GM21447 (cell line): ENCODE data around the gene RASGRF2.

Source experiments
- ATAC-seq: cut with Tn5 transposase; IDR thresholded peaks from one replicate; pipeline ENCODE4 v1.9.1; 2021; ENCODE audit not compliant: unreplicated experiment

RASGRF2 gene

DNA sequence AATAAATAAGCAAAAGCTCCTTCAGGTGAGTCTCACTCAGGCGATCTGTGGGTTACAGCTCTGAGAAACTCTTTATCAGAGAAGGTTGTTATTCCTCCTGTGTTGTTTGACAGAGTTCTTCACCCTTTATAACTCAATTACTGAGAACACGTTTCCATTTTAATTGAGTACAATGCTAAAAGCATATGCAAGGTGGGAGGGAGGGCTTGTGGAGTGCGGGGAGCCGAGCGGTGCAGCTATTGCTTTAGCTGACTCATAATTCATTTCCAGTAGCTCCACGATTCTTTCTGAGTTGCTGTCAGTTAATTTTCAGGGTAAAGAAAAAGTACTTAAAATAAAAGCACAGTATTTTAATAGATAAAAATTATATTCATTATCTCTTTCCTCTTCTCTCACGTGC lies 168.3 kb downstream of the RASGRF2 start:
- ATAC-seq: no peak

DNA sequence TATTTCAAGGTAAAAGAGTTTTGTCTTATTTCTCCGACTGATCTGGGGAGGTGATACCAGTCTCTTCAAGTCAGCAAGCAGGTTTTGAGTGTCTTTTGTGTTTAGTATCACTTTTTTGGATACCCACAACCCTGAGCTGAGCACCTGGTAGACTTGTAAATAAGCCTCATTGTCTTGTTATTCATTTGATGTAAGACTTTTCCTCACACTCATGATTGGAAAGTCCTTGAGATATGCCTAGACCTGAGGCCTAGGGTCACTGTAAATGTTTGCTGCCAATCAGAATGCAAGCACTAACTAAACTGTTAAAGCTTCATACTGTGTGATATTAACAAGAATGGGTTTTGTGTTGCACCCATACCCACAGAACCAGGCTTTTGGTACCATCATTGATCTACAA lies 172.2 kb downstream of the RASGRF2 start:
- no peak for ATAC-seq

DNA sequence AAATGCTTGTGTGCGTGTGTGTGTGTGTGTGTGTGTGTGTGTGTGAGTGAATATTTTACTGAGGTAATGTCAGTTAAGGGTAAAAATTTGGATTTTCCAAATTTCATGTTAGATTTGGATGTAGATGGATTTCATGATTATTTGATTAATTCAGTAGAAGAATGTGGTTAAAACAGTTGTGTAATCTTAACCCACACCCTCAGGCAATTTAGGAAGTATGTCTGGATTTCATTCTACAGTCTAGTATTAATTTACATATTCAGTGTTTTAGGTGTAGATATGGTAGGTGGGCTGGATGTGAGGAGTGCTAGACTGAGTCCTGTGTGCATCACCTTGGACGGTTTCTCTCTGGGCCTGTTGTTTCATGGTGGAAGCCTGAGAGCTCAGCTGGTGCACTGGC lies 173.9 kb downstream of the RASGRF2 start:
- ATAC-seq: no peak

DNA sequence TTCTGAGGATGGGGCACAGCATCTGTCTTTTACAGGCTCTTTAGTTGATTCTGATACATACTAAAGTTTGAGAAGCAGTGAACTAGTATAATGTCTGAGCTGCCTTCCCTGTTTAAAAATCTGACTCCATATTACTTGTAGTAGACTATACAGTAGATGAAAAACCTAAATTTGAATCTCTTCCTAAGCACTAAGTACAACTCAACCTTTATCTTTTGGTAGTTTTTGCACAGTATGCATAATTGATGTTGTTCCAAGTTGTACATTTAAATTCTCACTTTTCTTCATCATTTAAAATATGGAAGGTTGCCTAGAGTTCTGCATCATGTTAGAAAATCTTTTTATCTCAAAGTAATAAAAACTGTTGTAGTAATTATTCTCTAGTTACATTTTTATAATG lies 174.4 kb downstream of the RASGRF2 start:
- ATAC-seq: no peak

DNA sequence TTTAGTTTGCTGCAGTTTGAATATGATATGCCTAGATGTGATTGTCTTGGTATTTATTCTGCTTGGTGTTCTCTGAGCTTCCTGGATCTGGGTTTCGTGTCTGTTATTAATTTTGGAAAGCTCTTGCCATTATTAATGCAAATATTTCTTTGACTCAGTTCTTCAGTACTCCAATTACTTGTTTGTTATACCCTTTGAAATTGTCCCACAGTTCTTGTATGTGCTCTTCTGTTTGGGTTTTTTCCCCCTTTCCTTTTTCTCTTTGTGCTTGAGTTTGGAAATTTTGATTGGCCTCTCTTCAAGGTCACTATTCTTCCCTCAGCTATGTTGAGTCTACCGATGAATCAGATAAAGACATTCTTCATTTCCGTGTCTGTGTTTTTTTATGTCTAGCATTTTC lies 176.4 kb downstream of the RASGRF2 start:
- ATAC-seq: no peak

DNA sequence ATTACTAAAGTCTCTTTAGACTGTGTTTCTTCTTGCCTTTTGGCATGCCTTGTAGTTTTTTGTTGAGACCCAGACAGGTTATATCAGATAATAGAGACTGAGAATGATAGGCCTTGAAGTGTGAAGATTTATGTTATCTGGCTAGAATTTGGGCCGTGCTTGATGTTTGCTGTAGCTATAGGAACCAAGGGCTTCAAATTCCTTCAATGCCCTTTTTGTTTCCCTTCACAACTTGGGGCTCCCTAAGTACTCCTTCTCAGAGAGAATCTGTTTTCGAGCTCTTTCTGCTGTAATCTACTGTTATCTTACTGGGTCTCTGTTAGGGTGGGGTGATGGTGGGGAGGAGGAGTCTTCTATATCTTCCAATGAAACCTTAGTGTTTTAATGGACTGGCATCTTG lies 177.7 kb downstream of the RASGRF2 start:
- ATAC-seq: no peak

DNA sequence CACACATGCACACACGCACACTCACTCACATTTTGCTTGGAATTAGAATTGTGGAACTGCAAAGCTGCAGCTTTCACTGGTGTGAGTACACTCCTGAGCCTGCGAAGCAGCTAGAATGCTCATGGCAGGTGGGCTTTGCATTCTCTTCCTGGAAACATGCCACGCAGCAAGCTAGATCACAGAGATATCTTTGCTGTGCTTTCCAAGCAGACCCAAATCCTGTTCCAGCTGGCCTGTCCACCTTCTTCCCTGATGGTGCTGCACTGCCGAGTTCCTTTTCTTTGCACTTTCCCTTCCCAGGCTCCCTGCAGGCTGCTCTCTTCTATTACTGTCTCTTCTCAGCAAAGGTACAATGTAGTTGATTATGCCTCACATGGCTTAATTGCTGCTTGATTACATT lies 180.3 kb downstream of the RASGRF2 start:
- ATAC-seq: no peak

DNA sequence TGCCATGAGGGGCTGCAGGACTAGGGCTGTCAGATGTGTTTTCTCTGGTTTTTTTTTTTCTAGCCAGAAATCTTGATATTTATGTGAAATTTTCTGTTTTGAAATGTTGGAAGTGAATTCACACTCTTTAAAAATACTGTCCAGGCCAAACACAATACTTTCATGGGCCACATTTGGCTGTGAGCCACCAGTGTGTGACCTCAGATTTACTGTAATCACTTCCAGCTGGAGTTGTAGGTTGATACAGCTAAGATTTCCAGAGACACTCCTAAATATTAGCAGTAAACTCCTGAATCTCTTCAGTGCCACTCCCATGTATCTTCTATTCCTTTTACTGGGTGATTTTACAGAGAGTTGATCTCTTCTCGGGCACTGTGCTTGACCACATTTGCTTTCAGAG lies 180.8 kb downstream of the RASGRF2 start:
- no peak for ATAC-seq

DNA sequence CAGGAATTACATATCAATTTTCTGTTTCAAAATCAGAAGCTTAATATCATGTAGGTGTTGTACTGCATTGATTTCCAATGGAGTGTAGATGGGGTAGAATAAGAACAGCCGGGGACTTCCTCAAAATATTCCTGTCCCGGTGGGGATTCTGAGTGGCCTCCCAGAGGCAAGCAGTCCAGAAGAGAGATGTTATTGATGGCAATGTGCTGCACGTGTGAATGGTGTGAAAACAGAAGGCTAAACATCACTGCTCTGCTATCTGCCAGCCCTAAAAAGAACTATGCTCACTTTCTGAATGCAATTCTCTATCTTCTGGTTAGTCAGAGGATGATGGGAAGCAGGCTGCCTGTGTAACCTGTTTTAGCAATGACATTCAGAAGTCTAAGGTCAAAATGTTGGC lies 181.9 kb downstream of the RASGRF2 start:
- no peak for ATAC-seq

DNA sequence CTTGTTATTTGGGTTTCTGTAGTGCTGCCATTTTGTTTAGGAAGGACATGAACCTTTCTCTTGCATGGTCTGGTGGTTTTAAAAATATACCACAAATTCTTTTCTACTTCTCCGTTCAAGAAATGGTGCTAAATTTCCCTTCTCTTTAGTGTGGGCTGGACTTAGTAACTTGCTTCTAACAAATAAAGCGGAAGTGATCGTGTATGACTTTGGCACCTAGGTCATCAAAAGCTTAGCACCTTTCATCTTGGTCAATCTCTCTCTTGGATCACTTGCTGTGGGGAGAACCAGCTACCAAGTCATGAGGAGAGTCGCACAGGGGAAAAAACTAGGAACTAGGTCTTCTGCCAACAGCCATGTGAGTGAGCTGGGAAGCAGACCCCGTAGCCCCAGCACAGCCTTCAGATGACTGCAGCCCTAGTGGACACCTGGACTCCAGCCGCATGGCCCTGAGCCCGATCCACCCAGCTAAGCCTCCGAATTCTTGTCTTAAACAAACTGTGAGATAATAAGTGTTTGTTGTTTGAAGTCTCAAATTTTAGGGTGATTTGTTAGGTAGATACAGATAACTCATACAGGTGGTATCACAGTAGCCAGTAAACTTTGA lies 185.3 kb downstream of the RASGRF2 start:
- no peak for ATAC-seq

DNA sequence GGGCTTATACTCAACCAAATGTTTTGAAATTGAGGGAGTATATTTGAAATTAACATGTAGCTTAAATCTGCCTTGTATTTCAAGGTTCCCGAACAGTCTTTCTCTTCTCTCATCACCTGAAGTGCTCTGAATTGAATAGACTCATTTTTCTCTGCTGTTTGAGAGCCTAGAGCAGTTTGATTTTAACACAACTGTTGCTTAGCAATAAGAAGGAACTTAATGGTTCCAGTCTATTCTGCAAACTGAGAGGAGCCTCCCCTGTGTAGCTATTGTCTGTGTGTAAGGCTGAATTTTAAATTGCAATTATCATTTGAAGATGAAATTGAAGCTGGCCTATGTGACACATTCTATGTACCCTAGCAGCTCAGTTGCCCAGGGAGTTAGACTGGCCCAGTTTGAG lies 185.9 kb downstream of the RASGRF2 start:
- no peak for ATAC-seq

DNA sequence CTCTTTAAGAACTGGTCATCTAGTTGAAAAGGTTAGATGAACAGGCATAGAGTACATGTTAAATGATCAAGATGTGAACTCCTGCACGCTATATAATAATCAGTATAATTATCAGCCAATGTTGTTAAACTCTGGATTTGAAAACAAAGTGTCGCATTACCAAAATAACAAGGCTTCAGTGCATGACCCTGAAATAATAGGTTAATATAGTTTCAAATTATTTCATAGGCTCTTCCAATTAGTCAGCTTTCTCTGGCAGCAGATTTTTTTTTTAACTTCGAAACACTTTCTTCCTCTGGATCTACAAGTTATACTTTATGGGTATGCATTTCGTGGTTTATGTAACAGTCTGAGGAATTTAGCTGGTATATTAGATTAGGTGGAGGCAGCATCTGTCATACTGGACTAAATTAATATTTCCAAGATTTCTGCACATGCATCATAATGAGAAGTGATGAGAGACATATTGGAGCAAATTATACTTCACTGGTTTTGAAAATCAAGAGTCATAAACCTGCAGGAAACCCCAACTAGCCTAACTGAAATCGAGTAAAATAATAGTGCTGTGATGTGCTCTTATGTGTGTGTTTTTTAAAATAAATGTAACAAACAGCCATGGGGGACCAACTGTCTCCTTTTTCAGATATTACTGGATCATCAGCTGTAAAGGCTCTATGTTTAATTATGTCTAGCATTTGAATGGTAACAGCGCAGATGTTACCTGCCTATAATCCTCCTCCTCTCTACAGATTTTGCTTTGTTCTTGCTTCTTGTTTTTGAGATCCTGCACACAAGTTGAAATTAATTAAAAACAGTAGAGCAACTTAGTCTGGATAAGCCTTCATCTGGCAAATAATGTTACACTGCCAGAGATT lies 187.1 kb downstream of the RASGRF2 start:
- ATAC-seq: no peak

DNA sequence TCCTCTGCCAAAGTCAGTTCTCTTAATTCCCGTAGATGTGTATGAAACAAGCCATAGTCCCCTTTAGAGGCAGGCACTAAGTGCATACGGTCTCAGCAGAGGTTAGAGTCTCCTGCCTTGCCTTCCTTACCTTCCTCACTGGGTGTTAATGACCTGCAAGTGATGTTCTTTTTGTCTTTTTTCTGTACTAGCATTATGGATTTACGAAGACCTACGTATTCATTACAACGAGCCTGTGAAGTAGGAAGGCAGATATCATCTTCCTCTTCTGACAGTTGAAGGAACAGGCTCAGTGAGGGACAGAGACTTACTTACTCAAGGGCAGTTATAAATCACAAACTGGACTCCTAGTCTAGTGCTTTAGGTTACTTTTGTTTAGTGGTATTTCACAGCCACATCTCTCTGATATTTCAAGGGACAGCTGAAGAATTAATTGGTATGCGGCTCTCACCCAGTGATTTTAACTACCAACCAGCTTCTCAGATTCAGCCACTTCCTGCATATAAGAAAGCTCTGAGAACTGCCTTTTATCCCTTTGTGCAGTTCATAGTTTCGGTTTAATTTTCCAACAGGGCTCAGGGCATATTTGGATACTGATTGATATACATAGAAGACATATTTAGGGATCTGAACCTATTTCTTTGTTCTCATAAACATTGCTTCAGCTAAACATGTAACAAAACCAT lies 187.9 kb downstream of the RASGRF2 start:
- ATAC-seq: no peak

DNA sequence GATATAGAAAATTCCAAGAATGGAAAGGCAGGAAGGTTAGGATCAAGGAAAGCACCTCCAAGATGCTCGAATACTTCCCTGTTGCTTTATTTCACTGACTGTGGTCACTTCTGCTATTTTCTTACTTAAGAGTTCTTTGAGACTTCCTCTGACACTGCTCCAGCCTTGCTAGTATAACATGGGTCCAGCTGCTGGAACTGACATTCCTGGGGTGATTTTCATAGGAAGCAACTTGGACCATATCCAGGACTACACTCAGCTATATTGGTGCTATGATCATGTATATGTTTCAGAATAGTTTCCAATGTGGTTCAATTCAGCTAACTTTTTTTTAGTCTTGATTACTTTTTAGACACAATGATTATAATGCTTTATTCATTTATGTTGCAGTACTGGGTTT lies 191.4 kb downstream of the RASGRF2 start:
- ATAC-seq: no peak

DNA sequence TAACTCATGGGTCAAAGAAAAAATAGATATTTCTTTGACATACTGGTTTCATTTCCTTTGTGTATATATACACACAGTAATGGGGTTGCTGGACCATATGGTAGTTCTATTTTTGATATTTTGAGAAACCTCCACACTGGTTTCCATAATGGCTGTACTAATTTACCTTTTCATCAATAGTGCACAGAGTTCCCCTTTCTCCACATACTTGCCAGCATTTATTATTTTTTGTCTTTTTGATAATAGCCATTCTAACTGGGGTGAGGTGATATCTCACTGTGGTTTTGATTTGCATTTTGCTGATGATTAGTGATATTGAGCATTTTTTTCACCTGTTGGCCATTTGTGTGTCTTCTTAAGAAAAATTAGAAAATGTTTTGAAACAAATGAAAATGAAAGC lies 194.6 kb downstream of the RASGRF2 start:
- peak; percentile 66 for ATAC-seq

DNA sequence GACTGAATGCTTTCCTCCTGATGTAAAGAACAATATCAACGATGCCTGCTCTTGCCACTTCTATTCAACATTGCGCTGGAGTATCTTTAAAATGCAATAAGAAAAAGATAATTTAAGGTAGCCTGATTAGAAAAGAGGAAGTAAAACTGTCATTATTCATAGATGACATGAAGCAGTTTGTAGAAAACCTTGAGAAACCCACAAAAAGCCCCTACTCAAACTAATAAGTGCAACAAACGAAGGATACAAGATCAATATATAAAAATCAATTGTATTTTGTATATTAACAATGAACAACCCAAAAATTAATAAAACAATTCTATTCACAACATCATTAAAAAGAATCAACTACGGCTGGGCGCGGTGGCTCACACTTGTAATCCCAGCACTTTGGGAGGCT lies 196.6 kb downstream of the RASGRF2 start:
- no peak for ATAC-seq

DNA sequence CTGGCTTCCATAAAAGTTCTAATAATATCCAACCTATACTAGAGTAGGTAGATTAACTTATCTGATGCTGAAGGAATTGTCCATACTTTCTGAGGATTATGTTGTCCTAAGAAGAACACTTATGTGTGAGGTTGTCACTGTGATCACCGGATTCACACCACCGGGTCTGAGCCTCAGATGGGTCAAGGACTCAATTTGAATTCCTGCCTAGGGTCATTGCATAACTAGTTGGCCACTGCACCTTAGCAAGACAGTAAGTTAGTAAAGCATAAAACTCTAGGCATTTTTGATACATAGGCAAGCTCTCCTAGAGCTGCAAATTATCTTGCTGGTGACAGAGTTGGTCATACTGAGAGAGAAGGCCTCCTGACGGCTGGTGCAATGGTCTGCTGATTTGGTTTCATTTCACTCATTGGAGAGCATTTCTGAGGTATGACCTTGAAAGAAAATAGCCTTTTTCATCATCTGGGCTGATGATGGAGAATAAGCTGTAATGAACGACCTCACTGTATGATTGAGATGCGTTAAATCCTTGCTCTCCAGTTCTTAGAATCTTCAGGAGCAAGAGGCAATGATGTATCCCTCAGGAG lies 200.9 kb downstream of the RASGRF2 start:
- ATAC-seq: peak; percentile 82

DNA sequence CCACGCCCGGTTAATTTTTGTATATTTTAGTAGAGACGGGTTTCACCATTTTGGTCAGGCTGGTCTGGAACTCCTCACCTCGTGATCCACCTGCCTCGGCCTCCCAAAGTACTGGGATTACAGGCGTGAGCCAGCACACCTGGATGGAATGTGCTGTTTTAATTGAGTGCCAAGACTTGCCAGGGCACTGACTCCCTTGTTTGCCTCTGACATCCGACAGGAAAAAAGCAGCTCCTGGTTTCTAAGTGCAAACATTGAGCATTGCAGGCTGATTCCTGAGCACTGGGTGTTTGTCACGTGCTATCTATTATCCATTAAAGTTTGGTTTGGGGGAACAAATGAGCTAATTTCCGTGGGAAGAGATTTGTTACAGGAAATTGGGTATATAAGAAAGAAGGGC lies 202.3 kb downstream of the RASGRF2 start:
- ATAC-seq: no peak

DNA sequence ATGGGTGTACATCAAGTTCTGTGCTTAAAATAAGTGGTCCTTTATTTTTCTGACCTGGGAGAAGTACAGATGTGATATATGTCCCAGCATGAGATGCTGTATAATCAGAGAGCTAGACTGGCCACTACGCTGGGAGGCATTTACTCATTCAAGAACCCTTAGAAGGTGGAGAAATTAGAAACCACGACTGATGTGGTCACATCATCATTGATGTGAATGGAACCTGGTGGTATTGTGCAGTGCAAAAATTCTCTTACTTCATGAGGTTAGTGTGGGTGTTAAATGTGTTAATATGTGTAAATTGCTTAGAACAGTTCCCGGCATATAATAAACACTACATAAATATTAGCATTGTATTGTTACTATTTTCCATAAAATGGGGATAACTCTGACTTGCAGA lies 203.5 kb downstream of the RASGRF2 start:
- ATAC-seq: no peak

DNA sequence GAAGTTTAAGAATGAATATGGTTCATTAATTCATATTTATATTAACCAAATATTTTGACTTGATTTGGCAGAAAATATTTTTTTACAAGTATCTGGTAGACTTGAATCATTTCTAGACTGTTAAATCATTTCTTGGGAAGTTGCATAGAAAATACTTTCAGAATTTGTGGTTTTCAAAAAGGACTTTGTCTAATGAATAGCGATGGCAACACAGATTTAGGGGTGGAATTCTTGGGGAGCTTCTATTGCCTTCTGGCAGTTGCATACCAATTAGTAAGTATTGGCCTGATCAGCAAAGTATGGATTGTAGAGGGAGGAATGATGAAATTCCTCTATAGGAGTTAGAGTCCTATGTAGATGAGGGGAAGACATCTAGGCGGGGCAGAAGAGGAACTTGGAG lies 204.3 kb downstream of the RASGRF2 start:
- ATAC-seq: no peak

DNA sequence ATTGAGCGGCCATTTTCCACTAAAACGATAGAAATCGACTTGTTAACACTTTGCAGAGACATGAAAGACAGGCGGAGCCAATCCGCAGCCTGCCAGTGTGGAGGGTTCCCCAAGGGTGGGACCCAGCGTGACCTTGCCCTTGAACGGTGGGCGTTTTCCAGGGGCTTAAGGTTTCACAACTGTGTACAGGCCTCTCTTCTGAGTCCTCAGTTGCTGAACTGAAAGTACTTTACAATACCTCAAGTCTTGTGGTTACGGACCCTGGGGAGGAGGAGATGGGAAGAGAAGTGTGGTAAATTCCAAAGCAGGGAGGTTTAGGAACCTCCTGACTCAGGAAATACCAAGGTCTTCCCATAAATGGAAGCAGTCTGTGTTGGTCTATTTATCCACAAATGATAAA lies 204.8 kb downstream of the RASGRF2 start:
- ATAC-seq: no peak
